Nephron (organoid): ENCODE measurements around the gene NKD2.
"Not testable (repeated sequence)": the region's sequence is repeated elsewhere in the genome, so short reads cannot be mapped to it uniquely, and the experiment has no call there.

Source experiments
- H3K27ac Mint-ChIP-seq, 3 experiments: 2 replicates each; pipeline ENCODE4 v1.8.0; 2020; ENCODE audit warnings: mixed read lengths in 3 of 3, mild to moderate bottlenecking in 2 of 3, moderate library complexity in 1 of 3
- H3K27me3 Mint-ChIP-seq: 2 replicates; pipeline ENCODE4 v1.8.0; 2021; ENCODE audit warnings: low read depth, mild to moderate bottlenecking, moderate library complexity, mixed read lengths
- H3K36me3 Mint-ChIP-seq: 2 replicates; pipeline ENCODE4 v1.8.0; 2020; ENCODE audit warnings: low read depth, mixed read lengths
- H3K4me1 Mint-ChIP-seq: 2 replicates; pipeline ENCODE4 v1.8.0; 2020; ENCODE audit warnings: mixed read lengths
- H3K4me3 Mint-ChIP-seq, 3 experiments: 2 replicates each; pipeline ENCODE4 v1.8.0; 2020; ENCODE audit warnings: mild to moderate bottlenecking in 3 of 3, mixed read lengths in 3 of 3, moderate library complexity in 2 of 3
- H3K9me3 Mint-ChIP-seq: 2 replicates; pipeline ENCODE4 v1.8.0; 2020; ENCODE audit warnings: mixed read lengths
- TF ChIP-seq, protein P1 (sequence below), 3 experiments: fragments of 200-600 bp; sonication (generic); IDR thresholded peaks; one replicate each; pipeline ENCODE4 v1.5.0; 2021; ENCODE audit warnings: antibody characterized with exemption in 3 of 3; ENCODE audit not compliant: unreplicated experiment in 3 of 3

NKD2 gene

DNA sequence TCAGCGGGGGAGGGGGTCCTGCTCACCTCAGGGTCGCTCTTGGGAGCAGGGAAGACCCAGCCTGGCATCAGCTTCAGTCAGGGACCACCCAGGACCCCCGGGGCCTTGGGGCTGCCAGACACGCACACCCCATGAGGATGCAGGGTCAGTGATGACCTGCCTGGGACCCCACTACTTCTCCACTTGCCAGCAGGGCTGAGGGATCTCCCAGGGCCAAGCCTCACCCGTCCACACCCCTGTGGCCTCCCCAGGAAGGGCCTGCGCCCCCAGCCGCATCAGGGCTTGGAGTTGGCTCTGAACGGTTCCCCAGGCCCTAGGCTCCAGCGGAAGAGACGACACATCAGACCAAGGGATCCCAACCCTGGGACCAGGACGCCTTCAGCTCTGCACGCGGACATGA lies 69.6 kb downstream of the NKD2 start:
- Mint-ChIP-seq H3K4me1 (peaks cover 12% of the 10 kb centered on the region), H3K9me3 (no peaks in the 10 kb centered on the region), H3K4me3 (no peak overlapping the region), H3K36me3 (peaks cover 19% of the 10 kb centered on the region), H3K27me3 (peaks cover 3% of the 10 kb centered on the region), H3K27ac (no peak overlapping the region)
- TF ChIP-seq, protein P1, sequence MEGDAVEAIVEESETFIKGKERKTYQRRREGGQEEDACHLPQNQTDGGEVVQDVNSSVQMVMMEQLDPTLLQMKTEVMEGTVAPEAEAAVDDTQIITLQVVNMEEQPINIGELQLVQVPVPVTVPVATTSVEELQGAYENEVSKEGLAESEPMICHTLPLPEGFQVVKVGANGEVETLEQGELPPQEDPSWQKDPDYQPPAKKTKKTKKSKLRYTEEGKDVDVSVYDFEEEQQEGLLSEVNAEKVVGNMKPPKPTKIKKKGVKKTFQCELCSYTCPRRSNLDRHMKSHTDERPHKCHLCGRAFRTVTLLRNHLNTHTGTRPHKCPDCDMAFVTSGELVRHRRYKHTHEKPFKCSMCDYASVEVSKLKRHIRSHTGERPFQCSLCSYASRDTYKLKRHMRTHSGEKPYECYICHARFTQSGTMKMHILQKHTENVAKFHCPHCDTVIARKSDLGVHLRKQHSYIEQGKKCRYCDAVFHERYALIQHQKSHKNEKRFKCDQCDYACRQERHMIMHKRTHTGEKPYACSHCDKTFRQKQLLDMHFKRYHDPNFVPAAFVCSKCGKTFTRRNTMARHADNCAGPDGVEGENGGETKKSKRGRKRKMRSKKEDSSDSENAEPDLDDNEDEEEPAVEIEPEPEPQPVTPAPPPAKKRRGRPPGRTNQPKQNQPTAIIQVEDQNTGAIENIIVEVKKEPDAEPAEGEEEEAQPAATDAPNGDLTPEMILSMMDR (IDR thresholded peaks at IDR 0.05; ENCODE audit: unreplicated experiment in 3 of 3) = no peak

DNA sequence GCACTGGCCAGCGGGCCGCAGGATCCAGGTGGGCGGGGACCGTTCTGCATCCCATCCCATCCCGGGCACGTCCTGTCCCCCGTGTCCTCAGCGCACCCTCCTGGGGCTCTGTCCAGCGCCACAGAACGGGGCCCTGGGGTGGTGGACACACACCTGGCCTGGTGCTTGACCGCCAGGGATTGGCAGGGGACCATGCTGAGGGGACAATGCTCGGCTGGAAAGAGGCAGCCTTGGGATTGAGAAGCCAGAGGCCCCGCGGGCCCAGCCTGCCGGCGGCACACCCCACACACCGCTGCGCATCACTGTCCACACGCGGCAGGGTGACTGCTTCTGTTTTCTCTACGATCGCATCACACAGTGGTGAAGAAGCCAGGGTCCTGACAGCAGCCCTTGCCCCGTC lies 70.2 kb downstream of the NKD2 start:
- no peak overlapping the region for H3K4me3 Mint-ChIP-seq
- H3K27me3 Mint-ChIP-seq = peaks cover 3% of the 10 kb centered on the region
- H3K9me3 Mint-ChIP-seq = no peaks in the 10 kb centered on the region
- H3K27ac Mint-ChIP-seq = no peak overlapping the region
- H3K4me1 Mint-ChIP-seq = peaks cover 12% of the 10 kb centered on the region
- TF ChIP-seq, protein P1 (IDR thresholded peaks at IDR 0.05; ENCODE audit: unreplicated experiment in 3 of 3) = no peak
- H3K36me3 Mint-ChIP-seq = peaks cover 18% of the 10 kb centered on the region

DNA sequence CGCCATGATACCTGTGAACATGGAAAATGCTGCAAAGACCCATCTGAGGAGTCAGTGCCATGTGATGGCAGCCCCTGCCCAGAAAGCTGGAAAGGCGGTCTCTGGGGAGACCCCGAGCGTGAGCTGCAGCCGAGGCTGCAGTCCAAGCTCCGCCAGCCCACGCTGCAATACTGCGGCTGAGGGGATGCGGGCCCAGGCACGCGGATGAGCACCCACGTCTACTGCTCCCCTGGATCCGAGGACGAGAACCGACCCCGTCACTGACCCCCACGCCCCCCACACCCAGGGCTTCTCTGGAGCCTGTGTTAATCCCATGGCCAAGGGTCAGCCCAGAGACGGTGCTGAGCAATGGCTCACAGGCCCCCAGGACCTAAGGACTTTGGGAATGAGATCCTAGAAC lies 70.9 kb downstream of the NKD2 start:
- H3K27ac Mint-ChIP-seq = no peak overlapping the region
- H3K4me1 Mint-ChIP-seq = peaks cover 12% of the 10 kb centered on the region
- TF ChIP-seq, protein P1 (IDR thresholded peaks at IDR 0.05; ENCODE audit: unreplicated experiment in 3 of 3) = no peak
- H3K4me3 Mint-ChIP-seq = no peak overlapping the region
- H3K9me3 Mint-ChIP-seq = no peaks in the 10 kb centered on the region
- H3K27me3 Mint-ChIP-seq = peaks cover 3% of the 10 kb centered on the region
- peaks cover 17% of the 10 kb centered on the region for H3K36me3 Mint-ChIP-seq

DNA sequence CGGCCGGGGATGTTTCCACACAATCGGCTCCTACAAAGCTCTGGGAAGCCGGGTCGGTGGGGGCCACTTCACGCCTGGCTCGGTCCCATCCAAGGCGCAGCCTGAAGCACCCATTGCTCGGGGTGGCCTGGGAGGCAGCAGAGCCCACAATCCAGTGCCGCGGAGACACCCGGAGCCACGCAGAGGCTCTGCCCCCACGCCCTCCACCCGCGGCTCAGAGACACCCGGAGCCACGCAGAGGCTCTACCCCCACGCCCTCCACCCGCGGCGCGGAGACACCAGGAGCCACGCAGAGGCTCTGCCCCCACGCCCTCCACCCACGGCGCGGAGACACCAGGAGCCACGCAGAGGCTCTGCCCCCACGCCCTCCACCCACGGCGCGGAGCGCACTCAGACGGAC lies 71.4 kb downstream of the NKD2 start:
- Mint-ChIP-seq H3K4me3 (no peak overlapping the region), H3K9me3 (no peaks in the 10 kb centered on the region)
- TF ChIP-seq, protein P1 (IDR thresholded peaks at IDR 0.05; ENCODE audit: unreplicated experiment in 3 of 3) = no peak

DNA sequence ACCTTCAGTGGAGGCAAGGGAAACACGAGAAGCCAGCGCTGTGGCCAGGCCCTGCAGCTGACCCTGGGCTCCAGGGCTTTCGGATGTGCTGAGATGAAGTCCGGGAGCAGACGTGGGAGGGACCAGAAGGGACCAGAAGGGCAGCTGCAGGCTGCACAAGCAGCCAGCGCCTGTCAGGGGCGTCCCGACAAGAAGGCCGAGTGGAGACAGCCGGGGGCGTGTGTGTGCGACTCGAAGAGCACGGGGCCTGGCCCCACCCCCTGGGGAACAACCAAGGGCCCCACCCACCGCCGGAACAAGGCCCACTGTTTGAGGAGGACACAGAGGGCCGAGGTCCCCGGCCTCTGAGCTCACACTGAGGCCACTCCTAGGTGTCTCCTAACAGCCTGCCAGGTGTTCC lies 71.8 kb downstream of the NKD2 start:
- H3K36me3 Mint-ChIP-seq = peaks cover 17% of the 10 kb centered on the region
- H3K27ac Mint-ChIP-seq = peak overlapping the region; percentile 35 to 78 (median 78)
- TF ChIP-seq, protein P1 (IDR thresholded peaks at IDR 0.05; ENCODE audit: unreplicated experiment in 3 of 3) = no peak
- no peaks in the 10 kb centered on the region for H3K9me3 Mint-ChIP-seq
- no peak overlapping the region for H3K4me3 Mint-ChIP-seq
- peaks cover 12% of the 10 kb centered on the region for H3K4me1 Mint-ChIP-seq
- H3K27me3 Mint-ChIP-seq = peaks cover 2% of the 10 kb centered on the region

More for the DNA sequence above, 71.4 kb downstream of the NKD2 start:
- no peak overlapping the region for H3K27ac Mint-ChIP-seq
- H3K27me3 Mint-ChIP-seq = peaks cover 3% of the 10 kb centered on the region
- peaks cover 12% of the 10 kb centered on the region for H3K4me1 Mint-ChIP-seq
- peaks cover 17% of the 10 kb centered on the region for H3K36me3 Mint-ChIP-seq

DNA sequence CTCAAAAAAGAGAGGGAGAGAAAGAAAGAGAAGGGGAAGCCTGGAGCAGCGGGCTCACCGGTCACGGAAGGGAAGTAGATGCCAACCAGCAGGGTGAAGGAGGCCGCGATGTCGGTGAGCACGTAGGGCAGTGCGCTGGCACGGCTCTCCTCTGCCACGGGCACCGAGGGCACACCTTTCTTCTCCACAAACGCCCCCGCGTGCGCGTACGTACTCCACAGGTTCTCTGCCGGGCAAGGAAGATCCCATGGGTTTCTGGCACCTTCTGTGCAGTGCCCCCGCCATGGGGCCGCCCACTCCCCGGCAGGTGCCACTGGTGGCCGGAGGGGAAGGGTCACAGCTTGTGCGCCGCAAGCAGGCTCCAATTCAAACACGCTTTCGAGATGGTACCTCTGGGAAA lies 72.9 kb downstream of the NKD2 start:
- H3K9me3 Mint-ChIP-seq = no peaks in the 10 kb centered on the region
- H3K4me1 Mint-ChIP-seq = peaks cover 12% of the 10 kb centered on the region
- TF ChIP-seq, protein P1 (IDR thresholded peaks at IDR 0.05; ENCODE audit: unreplicated experiment in 3 of 3) = no peak
- peak overlapping the region in 1 of 3 experiments; percentile 78 for H3K27ac Mint-ChIP-seq
- no peaks in the 10 kb centered on the region for H3K27me3 Mint-ChIP-seq
- peaks cover 24% of the 10 kb centered on the region for H3K36me3 Mint-ChIP-seq
- H3K4me3 Mint-ChIP-seq = no peak overlapping the region

DNA sequence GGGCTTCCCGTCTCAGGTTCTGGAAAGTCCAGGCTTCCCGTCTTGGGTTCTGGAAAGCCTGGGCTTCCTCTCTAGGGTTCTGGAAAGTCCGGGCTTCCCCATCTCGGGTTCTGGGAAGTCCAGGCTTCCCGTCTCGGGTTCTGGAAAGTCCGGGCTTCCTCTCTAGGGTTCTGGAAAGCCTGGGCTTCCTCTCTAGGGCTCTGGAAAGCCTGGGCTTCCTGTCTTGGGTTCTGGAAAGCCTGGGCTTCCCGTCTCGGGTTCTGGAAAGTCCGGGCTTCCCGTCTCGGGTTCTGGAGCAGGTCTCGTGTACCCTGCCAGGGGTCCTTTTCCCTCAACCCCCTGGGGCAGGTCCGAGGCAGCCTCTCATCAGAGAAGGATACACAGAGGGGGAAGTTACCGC lies 74.4 kb downstream of the NKD2 start:
- Mint-ChIP-seq H3K27ac (peak overlapping the region in 1 of 3 experiments; percentile 26), H3K4me1 (peaks cover 12% of the 10 kb centered on the region), H3K36me3 (peaks cover 24% of the 10 kb centered on the region)
- not testable (repeated sequence) for H3K27me3 Mint-ChIP-seq, H3K9me3 Mint-ChIP-seq, H3K4me3 Mint-ChIP-seq
